DND-41 (cell line): ENCODE results near the gene WNT5A.

Source experiments
- ATAC-seq: fragments of 200-7000 bp; cut with Tn5 transposase; 3 replicates; pipeline ENCODE4 v1.9.1; 2021; ENCODE audit warnings: low read depth; ENCODE audit not compliant: insufficient read depth
- DNase-seq: peaks from one replicate; pipeline ENCODE4 v3.0.0-alpha.2; 2020
- H2AFZ ChIP-seq: 2 replicates; pipeline ENCODE4 v1.6.0; 2012; ENCODE audit warnings: low read depth, low read length
- H3K27ac ChIP-seq: 2 replicates; pipeline ENCODE4 v1.5.1; 2012; ENCODE audit warnings: low read length, inconsistent platforms
- H3K27me3 ChIP-seq: fragments of 200-600 bp; sonication (generic); 2 replicates; pipeline ENCODE4 v1.6.0; 2012; ENCODE audit warnings: low read length, mild to moderate bottlenecking, inconsistent platforms; ENCODE audit not compliant: insufficient read depth, poor library complexity
- H3K36me3 ChIP-seq: 2 replicates; pipeline ENCODE4 v1.5.1; 2012; ENCODE audit warnings: low read length, inconsistent platforms; ENCODE audit not compliant: insufficient read depth
- H3K4me1 ChIP-seq: 2 replicates; pipeline ENCODE4 v1.5.1; 2012; ENCODE audit warnings: mild to moderate bottlenecking, low read length; ENCODE audit not compliant: insufficient read depth
- H3K4me2 ChIP-seq: 2 replicates; pipeline ENCODE4 v1.6.0; 2012; ENCODE audit warnings: mild to moderate bottlenecking, moderate library complexity, low read length, inconsistent platforms; ENCODE audit not compliant: insufficient read depth
- H3K4me3 ChIP-seq, 2 experiments: fragments of 200-600 bp in 1 of 2; shearing (Covaris generic) in 1 of 2; 2 replicates each; pipeline ENCODE4 v1.5.1; 2012 to 2016; ENCODE audit warnings: inconsistent platforms in 2 of 2, low read length in 2 of 2, mild to moderate bottlenecking in 2 of 2, low read depth in 1 of 2, moderate library complexity in 1 of 2
- H3K79me2 ChIP-seq: 2 replicates; pipeline ENCODE4 v1.6.0; 2012; ENCODE audit warnings: low read length, inconsistent platforms; ENCODE audit not compliant: insufficient read depth
- H3K9ac ChIP-seq: 2 replicates; pipeline ENCODE4 v1.6.0; 2012; ENCODE audit warnings: low read depth, mild to moderate bottlenecking, inconsistent platforms, low read length, moderate library complexity
- H3K9me3 ChIP-seq: 2 replicates; pipeline ENCODE4 v1.5.1; 2012; ENCODE audit warnings: low read length, moderate library complexity, mild to moderate bottlenecking, inconsistent platforms; ENCODE audit not compliant: insufficient read depth, severe bottlenecking
- H4K20me1 ChIP-seq: 2 replicates; pipeline ENCODE4 v1.6.0; 2012; ENCODE audit warnings: low read length; ENCODE audit not compliant: insufficient read depth
- CTCF ChIP-seq: IDR thresholded peaks from 2 replicates; pipeline ENCODE4 v1.5.1; 2012; ENCODE audit warnings: borderline replicate concordance, low read length, moderate library complexity, mild to moderate bottlenecking; ENCODE audit not compliant: poor library complexity, severe bottlenecking; ENCODE audit errors: extremely low read depth
- EZH2 ChIP-seq: IDR thresholded peaks from 3 replicates; pipeline ENCODE4 v1.6.1; 2012; ENCODE audit warnings: borderline replicate concordance, low read depth, mild to moderate bottlenecking, moderate library complexity, low read length, inconsistent platforms; ENCODE audit not compliant: severe bottlenecking

Gene WNT5A

GRCh38 chr3:55443346-55443745 lies 43.8 kb downstream of the WNT5A start:
- no peaks in the 10 kb centered on the region for H4K20me1 ChIP-seq
- H3K36me3 ChIP-seq = no peaks in the 10 kb centered on the region
- no peaks in the 10 kb centered on the region for H3K27me3 ChIP-seq
- ATAC-seq = no peak
- H3K9me3 ChIP-seq = no peaks in the 10 kb centered on the region
- no peak overlapping the region for H3K27ac ChIP-seq
- no peaks in the 10 kb centered on the region for H3K4me1 ChIP-seq
- no peak for DNase-seq
- no peak overlapping the region for H3K4me2 ChIP-seq
- TF ChIP-seq EZH2 (no peak), CTCF (no peak)
- H3K9ac ChIP-seq = no peak overlapping the region
- no peaks in the 10 kb centered on the region for H3K79me2 ChIP-seq
- H2AFZ ChIP-seq = no peak overlapping the region
- no peak overlapping the region for H3K4me3 ChIP-seq

GRCh38 chr3:55442861-55443260 lies 44.2 kb downstream of the WNT5A start:
- ATAC-seq = no peak
- TF ChIP-seq CTCF (no peak), EZH2 (no peak)

GRCh38 chr3:55441499-55441898 lies 45.6 kb downstream of the WNT5A start:
- H3K9me3 ChIP-seq = no peaks in the 10 kb centered on the region
- TF ChIP-seq EZH2 (no peak), CTCF (no peak)
- H3K36me3 ChIP-seq = no peaks in the 10 kb centered on the region
- H3K4me1 ChIP-seq = no peaks in the 10 kb centered on the region
- H2AFZ ChIP-seq = no peak overlapping the region
- ATAC-seq = no peak
- H3K4me2 ChIP-seq = no peak overlapping the region
- no peaks in the 10 kb centered on the region for H3K79me2 ChIP-seq
- H4K20me1 ChIP-seq = no peaks in the 10 kb centered on the region
- no peak overlapping the region for H3K9ac ChIP-seq
- no peak for DNase-seq
- no peak overlapping the region for H3K27ac ChIP-seq
- H3K4me3 ChIP-seq = no peak overlapping the region
- H3K27me3 ChIP-seq = no peaks in the 10 kb centered on the region

More at GRCh38 chr3:55442861-55443260, 44.2 kb downstream of the WNT5A start:
- Histone ChIP-seq H3K4me3 (no peak overlapping the region), H3K9me3 (no peaks in the 10 kb centered on the region), H2AFZ (no peak overlapping the region), H3K27ac (no peak overlapping the region), H3K36me3 (no peaks in the 10 kb centered on the region), H3K9ac (no peak overlapping the region), H3K79me2 (no peaks in the 10 kb centered on the region), H3K27me3 (no peaks in the 10 kb centered on the region), H3K4me2 (no peak overlapping the region), H4K20me1 (no peaks in the 10 kb centered on the region), H3K4me1 (no peaks in the 10 kb centered on the region)
- DNase-seq = no peak

GRCh38 chr3:55440104-55440708 lies 46.9 kb downstream of the WNT5A start:
- H3K36me3 ChIP-seq = no peaks in the 10 kb centered on the region
- no peak overlapping the region for H3K9ac ChIP-seq
- no peaks in the 10 kb centered on the region for H4K20me1 ChIP-seq
- ATAC-seq (no peak), DNase-seq (no peak)
- H3K27ac ChIP-seq = no peak overlapping the region
- no peak overlapping the region for H3K4me3 ChIP-seq
- TF ChIP-seq CTCF (no peak), EZH2 (no peak)
- no peaks in the 10 kb centered on the region for H3K4me1 ChIP-seq
- no peaks in the 10 kb centered on the region for H3K27me3 ChIP-seq
- H3K79me2 ChIP-seq = no peaks in the 10 kb centered on the region
- no peak overlapping the region for H2AFZ ChIP-seq
- H3K9me3 ChIP-seq = no peaks in the 10 kb centered on the region
- H3K4me2 ChIP-seq = no peak overlapping the region
